HepG2 (cell line): Measurements from ENCODE around the gene ZMYM1.

Source experiments
- DDIT3 ChIP-seq: sonication (generic); formaldehyde crosslinking; IDR thresholded peaks from 2 replicates; pipeline ENCODE4 v1.4.0; 2020; ENCODE audit warnings: mild to moderate bottlenecking, missing genetic modification reagents
- E2F2 ChIP-seq: sonication (generic); formaldehyde crosslinking; IDR thresholded peaks from 2 replicates; pipeline ENCODE4 v1.4.0; 2020; ENCODE audit warnings: missing genetic modification reagents, borderline replicate concordance
- EP300 ChIP-seq, 3 experiments: sonication (generic) in 1 of 3; formaldehyde crosslinking in 1 of 3; IDR thresholded peaks; 2 replicates each; pipeline versions ENCODE4 v1.5.1 to v1.6.1; 2011 to 2020; ENCODE audit warnings: low read depth in 2 of 3, low read length in 2 of 3, borderline replicate concordance in 1 of 3, improper control_type of control experiment in 1 of 3, mild to moderate bottlenecking in 1 of 3, missing genetic modification reagents in 1 of 3, moderate library complexity in 1 of 3
- FOXJ3 ChIP-seq: sonication (generic); formaldehyde crosslinking; IDR thresholded peaks from 2 replicates; pipeline ENCODE4 v1.4.0; 2020; ENCODE audit warnings: missing genetic modification reagents, mild to moderate bottlenecking, borderline replicate concordance
- MYPOP ChIP-seq: sonication (generic); formaldehyde crosslinking; IDR thresholded peaks from 2 replicates; pipeline ENCODE4 v1.8.1; 2023; ENCODE audit warnings: mild to moderate bottlenecking, moderate library complexity, missing genetic modification reagents
- PHF8 ChIP-seq: sonication (generic); formaldehyde crosslinking; IDR thresholded peaks from 2 replicates; pipeline ENCODE4 v1.5.0; 2020; ENCODE audit warnings: missing genetic modification reagents
- PRDM15 ChIP-seq: sonication (generic); formaldehyde crosslinking; IDR thresholded peaks from 2 replicates; pipeline ENCODE4 v1.4.0; 2020; ENCODE audit warnings: missing genetic modification reagents
- RARG ChIP-seq: sonication (generic); formaldehyde crosslinking; IDR thresholded peaks from 2 replicates; pipeline ENCODE4 v1.4.0; 2020; ENCODE audit warnings: low read depth, mild to moderate bottlenecking, missing genetic modification reagents
- TIGD3 ChIP-seq: sonication (generic); formaldehyde crosslinking; IDR thresholded peaks from 2 replicates; pipeline ENCODE4 v1.5.1; 2020; ENCODE audit warnings: mild to moderate bottlenecking, missing genetic modification reagents, borderline replicate concordance
- ZNF512 ChIP-seq: sonication (generic); formaldehyde crosslinking; IDR thresholded peaks from 2 replicates; pipeline ENCODE4 v1.4.0; 2020; ENCODE audit warnings: mild to moderate bottlenecking, missing genetic modification reagents
- ZNF780A ChIP-seq: sonication (generic); formaldehyde crosslinking; IDR thresholded peaks from 2 replicates; pipeline ENCODE4 v1.8.0; 2022; ENCODE audit warnings: mild to moderate bottlenecking, missing genetic modification reagents, moderate library complexity

- TF ChIP-seq RARG (CRISPR knock-in tag): no peak
- TF ChIP-seq ZNF512: no peak
- no peak for TF ChIP-seq PRDM15 (CRISPR knock-in tag)
- no peak for TF ChIP-seq ZNF780A (CRISPR knock-in tag)
- no peak for TF ChIP-seq EP300 (IDR thresholded peaks at IDR 0.05; ENCODE audit: low read depth in 2 of 2, low read length in 2 of 2)
- TF ChIP-seq EP300 (CRISPR knock-in tag; IDR thresholded peaks at IDR 0.05; ENCODE audit: borderline replicate concordance): no peak
- no peak for TF ChIP-seq PHF8
- TF ChIP-seq TIGD3 (CRISPR knock-in tag): no peak
- no peak for TF ChIP-seq FOXJ3 (CRISPR knock-in tag)
- TF ChIP-seq DDIT3 (CRISPR knock-in tag): no peak
- no peak for TF ChIP-seq MYPOP (CRISPR knock-in tag)
- TF ChIP-seq E2F2 (CRISPR knock-in tag): no peak
Observed at GRCh38 chr1:35032384-35032739, 46.8 kb upstream of the ZMYM1 start.
